ENCODE measurements around the gene PLRG1. TPM values are rescaled to one million over a fixed set of nuclear protein-coding genes. Genes with fewer than 3 reads are reported as not detected.
"Not testable (repeated sequence)": the region's sequence is repeated elsewhere in the genome, so short reads cannot be mapped to it uniquely, and the experiment has no call there.

PLRG1 gene
- 89.2 TPM for polyA plus RNA-seq (2013, experiment 1 of 2; ENCODE audit: insufficient read length)
- 82.8 TPM for polyA plus RNA-seq (2013, experiment 2 of 2; ENCODE audit: insufficient read length)

DNA sequence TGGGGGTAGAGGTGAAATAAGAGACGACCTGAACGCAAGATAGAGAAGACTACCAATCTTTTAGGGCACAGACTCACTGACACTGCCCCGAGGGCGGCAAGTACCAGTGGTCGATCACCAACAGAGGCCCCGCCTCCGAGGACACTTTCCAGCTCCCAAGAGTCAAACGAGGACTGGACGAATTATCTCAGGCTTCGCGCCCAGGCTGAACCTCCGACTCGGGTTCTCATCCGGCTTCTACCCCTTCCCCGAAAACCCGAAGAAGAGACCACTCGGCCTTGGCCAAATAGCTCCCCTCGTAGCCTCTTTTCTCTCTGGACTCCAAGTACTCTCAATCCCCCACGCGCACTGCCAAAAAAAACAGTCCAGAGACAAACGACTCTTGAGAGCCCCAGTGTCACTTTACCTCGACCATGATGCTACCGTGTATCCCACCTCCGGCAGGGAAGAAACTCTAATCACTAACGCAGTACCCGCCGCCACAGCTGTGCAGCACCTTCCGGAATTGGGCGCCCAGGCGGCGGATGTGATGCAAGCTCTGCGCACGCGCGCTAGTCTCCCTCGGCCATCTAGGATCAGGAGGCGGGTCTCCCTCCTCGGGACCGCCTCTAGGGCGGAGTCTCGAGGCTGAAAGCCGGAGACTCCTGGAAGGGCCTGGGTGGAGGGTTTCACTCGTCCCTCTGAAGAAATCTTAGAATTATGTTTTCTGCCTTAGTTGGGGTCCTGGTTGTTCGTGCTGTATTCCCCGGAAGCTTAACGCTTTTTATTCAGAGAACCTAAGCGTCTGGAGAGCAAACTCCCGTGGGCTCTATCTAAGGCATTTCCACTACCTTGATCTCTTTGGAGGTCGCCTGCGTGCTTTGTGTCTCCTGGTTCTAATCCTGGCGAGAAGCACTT, at the start of gene PLRG1:
TSS of gene PLRG1 (minus strand) at position 507 of the 897 bp plus-strand sequence. CDS start at position 415, 92 bp downstream.
- DNase-seq: peak; percentile 95

DNA sequence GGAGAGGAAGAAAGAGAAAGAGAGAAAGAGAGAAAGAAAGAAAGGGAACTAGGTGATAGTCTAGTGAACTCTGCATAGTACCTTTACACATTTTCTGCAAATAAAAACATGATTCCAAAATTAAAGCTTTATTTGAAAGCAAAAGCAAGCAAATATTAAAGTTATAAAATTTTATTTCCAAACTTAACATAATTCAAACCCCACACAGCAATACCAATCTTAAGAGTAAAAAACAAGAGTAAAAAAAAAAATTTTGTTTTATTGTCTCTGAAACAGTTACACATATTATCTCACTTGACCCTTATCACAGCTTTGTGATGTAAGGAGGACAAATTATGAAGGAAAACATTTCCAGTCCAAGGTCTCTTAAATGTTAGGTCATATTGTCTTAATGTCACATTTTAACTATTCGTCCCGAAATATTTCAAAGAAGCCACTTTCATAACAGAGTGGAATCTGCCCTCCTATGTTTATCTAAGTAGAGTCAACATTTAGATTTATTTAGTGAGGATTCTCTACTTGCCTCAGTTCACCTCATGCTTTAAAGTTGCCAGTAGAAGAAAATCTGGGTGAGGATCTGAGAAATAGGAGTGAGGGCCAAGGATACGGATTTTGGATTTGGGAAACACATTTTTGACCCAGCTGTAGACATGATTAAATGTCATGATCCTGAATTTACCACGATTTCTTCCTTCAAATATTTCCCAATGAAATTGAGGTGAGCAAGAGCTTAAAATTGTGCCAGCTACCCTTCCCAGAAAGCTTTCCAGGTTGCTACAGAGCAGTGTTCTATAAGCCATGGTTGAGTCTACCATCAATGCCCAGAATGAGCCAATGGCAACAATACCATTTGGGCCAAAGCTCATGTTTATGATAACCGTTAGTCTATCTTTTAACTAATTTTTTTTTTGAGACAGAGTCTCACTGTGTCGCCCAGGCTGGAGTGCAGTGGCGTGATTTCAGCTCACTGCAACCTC, 47.9 kb upstream of the PLRG1 start:
- no peak for DNase-seq

DNA sequence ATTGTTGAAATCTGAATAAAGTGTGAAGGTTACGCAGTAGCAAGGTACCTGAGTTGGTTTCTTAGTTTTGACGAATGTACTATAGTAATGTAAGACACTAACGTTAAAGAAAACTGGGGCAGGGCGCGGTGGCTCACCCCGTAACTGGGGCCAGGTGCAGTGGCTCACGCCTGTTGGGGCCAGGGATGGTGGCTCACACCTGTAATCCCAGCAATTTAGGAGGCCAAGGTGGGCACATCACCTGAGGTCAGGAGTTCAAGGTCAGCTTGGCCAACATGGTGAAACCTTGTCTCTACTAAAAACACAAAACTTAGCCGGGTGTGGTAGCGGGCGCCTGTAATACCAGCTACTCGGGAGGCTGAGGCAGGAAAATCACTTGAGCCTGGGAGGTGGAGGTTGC, 47.1 kb upstream of the PLRG1 start:
- DNase-seq: not testable (repeated sequence)

DNA sequence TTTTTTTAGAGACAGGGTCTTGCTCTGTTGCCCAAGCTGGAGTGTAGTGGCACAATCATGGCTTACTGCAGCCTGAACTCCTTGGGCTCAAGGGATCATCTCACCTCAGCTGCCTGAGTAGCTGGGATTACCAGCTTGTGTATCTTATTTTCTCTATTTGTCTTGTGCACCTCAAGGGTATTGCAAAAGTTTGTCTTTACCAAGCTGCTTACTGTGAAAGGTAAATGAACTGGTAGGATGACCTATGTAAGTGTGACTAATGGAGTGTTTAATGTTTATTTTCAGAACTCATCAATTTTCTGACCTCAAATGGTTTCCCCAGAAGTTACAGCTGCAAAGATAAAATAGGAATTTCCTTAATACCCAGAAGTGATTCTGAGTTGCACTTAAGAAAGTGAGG, 45.6 kb upstream of the PLRG1 start:
- DNase-seq: no peak

DNA sequence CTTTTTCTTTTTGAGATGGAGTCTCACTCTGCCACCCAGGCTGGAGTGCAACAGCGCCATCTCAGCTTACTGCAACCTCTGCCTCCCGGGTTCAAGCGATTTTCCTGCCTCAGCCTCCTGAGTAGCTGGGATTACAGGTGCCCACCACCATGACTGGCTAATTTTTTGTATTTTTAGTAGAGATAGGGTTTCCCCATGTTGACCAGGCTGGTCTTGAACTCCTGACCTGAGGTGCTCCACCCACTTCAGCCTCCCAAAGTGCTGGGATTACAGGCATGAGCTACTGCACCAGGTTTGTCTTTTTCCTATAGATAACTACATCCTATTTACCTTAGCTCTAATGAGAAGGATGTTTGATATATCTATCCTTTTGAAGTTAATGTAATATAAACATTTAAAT, 44.1 kb upstream of the PLRG1 start:
- not testable (repeated sequence) for DNase-seq

DNA sequence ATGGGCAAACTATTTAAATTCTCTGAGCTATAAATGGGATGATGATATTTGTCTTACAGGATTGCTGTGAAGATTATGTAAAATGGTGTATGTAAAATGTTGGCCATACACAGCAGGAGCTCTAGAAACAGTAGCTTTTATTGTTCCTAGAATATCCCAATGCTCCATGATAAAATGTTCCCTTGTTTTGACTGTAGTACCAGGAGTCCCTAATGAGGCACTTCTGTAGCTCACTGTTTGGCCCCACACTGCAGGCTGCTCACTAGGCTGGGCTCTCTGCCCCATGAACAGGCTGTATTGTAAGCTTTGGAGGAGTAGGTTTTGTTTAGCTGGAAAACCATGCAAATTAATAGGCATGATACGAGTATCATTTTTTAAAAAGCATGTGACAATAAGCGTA, 43.7 kb upstream of the PLRG1 start:
- no peak for DNase-seq

DNA sequence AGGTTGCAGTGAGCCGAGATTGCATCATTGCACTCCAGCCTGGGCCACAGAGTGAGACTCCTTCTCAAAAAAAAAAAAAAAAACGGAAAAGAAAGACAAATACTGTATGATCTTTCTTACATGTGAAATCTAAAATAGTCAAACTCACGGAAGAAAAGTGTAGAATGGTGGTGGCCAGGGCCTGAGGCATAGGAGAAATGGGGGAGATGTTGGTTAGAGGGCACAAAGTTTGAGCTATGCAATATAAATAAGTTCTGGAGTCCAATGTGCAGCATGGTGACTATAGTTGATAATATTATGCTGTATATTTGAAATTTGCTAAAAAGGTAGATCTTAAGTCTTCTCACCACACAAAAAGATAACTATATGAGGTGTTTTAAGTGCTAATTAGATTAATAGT, 41.7 kb upstream of the PLRG1 start:
- no peak for DNase-seq

DNA sequence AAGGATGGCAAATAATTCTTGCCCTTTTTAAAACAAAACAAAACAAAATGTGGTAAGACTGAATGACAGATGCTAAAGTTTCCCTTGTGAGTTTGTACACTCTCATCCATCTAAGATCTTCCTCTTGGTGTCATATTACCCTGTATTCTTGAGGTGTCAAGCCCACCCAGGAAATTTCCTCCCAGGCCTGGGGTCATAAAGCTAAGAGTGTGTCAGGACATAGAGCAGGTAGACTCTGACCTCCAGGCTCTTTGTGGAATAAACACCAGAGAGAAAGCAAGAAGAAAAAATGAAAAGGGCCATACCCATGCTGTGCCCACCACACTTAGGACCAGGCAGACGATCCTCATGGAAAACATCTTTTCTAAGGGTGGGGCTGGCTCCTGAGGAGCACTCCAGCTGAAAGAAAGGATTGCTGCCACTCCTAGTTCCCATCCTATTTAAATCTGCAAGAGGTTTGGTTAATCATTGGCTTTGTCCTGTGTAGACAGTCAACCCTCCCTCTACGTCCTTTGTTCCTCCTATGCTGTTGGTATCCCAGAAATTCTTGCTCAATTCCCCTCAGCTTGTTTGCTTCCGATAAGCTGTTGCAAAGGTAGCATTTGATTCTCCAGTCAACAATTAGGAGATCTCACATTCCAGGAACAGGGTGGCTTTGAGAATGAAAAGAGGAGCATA, 40.3 kb upstream of the PLRG1 start, which contains the start of gene FGA:
TSS of gene FGA (minus strand) at position 414 of the 678 bp plus-strand sequence. CDS start at position 359, 55 bp downstream.
- DNase-seq: no peak

DNA sequence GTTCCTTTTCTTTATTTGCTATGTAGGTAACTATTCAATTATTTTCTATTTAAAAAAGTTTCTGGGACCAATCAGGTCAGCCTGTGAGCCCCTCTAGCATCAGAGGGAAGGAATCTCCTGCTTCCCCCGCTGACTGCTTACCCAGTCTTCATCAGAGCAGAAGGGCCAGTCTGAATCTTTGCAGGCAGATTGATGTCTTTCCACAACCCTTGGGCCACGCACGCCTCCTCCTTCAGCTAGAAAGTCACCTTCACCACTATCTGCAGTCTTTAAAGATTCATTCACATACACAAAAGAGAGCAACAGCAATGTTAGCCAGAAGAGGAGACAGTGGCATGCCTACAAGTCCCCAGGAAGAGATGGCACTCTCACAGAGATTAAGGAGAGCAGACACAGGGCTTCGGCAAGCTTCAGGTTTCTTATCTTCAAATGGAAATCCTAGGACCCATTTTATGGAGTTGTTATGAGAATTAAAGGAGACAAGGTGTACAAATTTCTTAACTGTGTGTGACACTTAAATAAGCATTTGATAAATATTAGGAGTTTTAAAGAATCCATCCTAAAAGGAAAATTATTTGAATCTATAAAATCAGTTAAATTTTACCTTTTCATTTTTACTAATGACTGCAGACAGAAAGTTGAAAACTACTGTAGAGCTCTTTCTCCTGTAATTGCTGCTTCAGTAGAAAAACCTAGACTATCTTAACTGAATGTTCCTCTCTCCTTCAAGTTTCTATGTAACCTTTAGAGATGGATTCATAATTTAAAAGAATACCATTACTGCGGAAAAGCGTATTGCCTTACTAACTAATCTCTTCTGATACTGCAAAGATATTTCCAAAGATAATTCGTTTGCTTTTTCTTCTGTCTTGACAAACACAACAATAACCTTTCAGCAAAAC, 39.3 kb upstream of the PLRG1 start:
- no peak for DNase-seq

DNA sequence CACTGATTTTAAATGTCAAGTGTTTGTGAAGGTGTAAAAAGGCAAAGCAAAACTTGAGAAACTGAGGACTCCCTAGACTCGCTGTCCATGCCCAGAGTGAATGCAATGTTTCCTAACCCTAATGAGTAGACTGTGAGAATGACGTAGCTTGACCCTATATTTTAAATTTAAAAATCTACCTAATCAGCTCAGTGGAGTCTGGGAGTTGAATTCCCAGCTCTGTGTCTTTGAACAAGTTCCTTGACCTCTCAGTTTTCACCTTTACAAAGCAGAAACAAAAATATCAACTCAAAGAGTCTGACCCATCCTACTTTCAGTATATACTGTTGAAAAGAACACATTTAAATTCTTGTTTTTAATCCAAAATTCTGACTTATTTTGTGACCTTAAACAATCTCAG, 38.0 kb upstream of the PLRG1 start:
- no peak for DNase-seq

DNA sequence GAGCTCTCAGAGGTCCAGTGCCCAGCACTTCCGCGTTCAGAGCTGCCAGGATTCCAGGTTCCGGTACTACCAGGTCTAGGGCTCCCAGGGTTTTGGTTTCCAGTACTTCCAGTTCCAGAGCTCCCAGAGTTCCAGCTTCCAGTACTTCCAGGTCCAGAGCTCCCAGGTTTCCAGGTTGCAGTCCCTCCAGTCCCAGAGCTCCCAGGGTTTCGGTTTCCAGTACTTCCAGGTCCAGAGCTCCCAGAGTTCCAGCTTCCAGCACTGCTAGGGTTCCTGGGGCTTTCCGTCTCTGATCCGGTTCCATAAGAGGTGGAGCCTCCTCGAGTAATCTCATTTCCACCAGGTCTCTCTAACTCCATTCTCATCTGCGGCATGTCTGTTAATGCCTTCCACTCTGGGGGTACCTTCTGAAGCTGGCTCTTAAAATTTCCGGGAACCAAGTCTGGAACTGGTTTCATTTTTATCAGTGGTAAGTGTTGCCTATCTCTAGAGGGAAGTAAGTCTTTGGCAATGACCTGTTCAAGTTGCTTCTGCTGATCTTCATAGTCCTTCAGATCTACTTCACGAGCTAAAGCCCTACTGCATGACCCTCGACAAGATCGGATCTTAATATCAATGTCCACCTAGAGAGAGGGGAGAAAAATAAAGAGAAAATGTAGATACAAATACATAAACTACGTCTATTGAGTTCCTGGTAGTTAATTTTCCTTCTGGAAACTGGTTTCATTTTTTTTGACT, 36.3 kb upstream of the PLRG1 start:
- DNase-seq: no peak

DNA sequence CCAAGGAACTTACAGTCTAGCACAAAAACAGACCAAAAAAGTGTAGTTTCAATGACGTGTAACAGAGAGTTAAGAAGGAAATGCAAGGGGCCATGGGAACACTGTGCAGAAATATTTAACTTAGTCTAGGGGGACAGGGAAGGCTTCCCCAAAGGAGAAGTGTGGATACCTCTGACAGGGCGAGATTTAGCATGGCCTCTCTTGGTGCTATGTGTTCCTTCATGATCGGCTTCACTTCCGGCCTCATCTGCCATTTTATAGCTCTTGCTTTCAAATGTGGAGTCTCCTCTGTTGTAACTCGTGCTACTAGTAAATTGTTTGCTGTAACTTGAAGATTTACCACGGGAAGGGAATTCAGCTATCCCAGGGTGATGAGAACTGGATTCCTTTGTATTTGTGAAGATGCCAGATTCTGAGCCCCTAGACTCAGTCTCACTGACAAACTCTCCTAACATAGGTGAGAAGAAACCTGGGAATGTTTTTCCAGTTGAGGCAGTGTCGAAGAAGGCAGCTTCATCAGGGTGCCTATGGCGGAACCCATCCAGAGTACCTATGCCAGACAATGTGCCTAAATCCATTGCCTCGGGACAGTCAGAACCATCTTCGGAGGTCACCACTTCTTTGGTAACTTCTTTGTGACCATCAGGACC, 35.3 kb upstream of the PLRG1 start:
- DNase-seq: no peak

DNA sequence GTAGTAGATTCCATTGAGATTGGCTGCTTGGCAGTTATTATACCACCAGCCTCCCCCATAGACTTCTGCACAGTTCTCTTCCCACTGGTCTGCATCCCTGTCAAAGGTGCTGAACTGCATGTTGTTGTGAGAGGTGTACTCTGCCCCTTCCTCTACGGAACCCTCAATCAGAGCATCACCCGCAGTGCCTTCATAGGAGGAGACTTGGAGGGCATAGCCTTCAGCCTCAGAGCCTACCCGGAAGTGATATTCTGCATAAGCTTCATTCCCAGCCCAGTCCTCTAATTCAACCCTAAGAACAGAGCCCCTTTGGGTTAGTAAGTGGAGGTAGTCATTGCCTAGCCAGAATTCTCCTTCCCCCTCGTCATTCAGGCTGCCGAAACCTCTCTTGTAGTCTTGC, 34.1 kb upstream of the PLRG1 start:
- DNase-seq: no peak

DNA sequence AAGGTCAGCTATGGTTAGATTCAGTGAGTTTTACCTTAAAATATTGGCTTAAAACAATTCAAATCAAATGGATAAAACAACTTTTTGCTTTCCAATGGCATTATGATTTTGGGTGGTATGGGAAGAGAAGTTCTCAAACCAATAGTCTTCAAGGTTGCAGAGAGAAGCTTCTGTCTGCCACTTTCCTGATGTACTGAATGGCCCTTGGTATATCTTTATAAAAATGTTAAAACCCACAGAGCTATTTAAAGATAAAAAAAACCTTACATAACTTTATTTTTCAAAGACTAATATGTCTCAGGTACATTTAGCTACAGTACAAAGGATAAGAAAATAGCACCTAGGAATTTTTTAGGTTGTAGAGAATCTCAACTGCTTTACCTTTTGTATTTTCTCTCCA, 33.5 kb upstream of the PLRG1 start:
- DNase-seq: no peak

DNA sequence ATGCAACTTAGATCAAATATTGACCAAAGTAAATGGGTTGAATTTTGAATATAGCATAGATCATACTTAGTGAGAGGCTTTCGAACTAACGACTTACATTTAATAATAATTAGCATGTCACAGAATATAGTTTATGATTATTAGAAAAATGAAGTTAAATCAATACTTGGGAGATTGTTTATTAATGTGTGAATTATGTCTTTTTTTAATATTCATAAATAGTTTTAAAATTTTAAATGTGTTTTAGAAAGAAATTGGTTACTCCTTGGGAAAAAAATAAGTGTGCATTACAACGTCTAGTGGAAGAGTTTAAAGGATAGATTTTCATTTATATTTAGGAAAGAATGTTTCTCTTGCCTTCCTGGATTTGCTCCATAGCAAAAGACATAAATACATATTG, 33.0 kb upstream of the PLRG1 start:
- DNase-seq: no peak

DNA sequence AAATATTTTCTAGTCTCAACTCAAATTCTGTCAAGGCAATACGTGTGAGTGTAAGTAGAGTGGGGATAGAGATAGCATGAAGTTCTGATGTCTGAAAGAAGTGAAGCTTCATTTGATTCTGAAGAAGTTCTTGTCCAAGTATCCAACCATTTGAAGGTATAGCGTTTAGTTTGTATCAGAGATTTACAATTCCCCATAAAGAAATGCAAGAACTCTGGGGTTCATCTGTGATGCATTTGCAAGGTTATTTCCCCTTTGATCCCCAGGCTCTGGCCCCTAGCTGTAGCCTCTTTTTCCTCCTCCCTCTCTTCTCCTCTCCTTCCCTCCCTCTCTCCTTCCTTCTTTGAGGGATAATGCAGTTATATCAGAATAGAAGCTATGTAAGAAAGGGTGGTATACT, 32.5 kb upstream of the PLRG1 start:
- no peak for DNase-seq

DNA sequence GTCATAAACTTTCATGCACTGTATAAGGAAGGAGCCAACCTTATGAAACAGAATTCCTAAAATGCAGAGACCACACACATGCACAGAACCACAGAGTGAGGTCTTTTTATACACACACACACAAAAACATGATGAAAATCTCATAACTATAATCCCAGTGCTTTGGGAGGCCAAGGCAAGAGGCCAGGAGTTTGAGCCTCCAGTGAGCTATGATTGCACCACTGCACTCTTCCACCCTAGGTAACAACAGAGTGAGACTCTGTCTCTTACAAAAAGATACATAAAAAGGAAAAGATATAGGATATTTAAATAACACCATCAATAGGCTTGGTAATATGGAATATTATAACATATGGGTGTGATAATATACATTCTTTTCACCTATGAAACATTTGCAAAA, 29.7 kb upstream of the PLRG1 start:
- no peak for DNase-seq

DNA sequence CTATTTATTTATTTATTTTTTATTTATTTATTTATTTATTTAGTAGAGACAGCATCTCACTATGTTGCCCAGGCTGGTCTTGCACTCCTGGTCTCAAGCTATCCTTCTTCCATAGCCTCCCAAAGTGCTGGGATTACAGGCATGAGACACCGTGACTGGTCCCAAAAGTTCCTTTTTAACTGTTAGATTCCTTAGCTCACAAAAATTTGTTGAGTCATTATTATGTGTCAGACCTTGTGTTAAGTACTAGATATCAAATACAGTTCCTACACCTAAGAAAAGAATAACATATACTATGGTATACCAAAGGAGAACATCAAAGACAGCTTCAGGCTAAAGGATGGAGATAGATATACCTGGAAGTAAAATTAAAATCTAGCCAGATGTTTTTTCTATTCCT, 28.7 kb upstream of the PLRG1 start:
- no peak for DNase-seq

DNA sequence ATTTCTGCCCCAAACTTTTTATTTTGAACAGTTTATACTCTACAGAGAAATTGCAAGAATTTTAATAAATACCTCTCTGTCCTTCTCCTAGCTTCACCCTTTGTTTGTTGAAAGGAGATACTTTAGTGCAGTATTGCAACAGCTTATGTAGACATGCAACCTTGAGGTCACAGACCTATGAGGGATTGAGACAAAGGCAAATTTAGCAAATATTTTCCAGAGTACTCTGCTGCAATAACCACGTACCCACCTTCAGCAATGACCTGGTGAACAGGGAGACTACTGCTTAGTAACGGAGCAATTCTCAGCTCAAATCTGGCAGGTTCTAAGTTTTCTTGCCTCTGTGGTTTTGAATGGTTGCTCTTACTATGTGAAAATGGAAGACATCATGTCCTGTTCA, 27.1 kb upstream of the PLRG1 start:
- DNase-seq: no peak

DNA sequence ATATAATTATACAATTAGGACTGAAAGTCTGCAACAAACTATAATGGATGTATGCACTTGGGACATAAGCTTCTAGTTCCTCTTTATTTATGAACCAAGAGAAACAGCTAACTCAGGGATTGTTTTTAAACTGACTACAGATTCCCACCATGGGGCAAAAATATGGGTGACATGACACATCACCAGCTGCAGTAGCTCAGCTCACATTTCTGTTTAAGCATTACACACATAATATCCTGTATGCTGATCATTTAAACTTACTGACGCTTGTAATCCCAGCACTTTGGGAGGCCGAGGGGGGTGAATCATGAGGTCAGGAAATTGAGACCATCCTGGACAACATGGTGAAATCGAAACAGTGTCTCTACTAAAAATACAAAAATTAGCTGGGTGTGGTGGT, 24.1 kb upstream of the PLRG1 start:
- DNase-seq: no peak

All from fibroblast of skin of abdomen (primary cell).